ENCODE results near the gene C16orf89. TPM values are rescaled to one million over a fixed set of nuclear protein-coding genes. Genes with fewer than 3 reads are reported as not detected.
"Not testable (repeated sequence)": the region's sequence is repeated elsewhere in the genome, so short reads cannot be mapped to it uniquely, and the experiment has no call there.

C16orf89 gene
- total and polyA plus RNA-seq, 2 donors (not counting 1 experiment from before 2014, with no cell fraction given): not detected

- H3K9me3 ChIP-seq (ENCODE audit: control extremely low read depth in 1 of 3, control insufficient read depth in 2 of 3, insufficient read depth in 1 of 3, low read length in 2 of 3); H4K20me1 ChIP-seq (ENCODE audit: control insufficient read depth, insufficient read depth, low read length, poor library complexity, severe bottlenecking); DNase-seq; H3K36me3 ChIP-seq (replicated peaks in 1 of 2; ENCODE audit: control extremely low read depth in 1 of 2, control insufficient read depth in 1 of 2, extremely low read depth in 1 of 2, insufficient read depth in 2 of 2, low read length in 1 of 2); H3K4me3 ChIP-seq (ENCODE audit: control extremely low read depth in 1 of 5, extremely low read depth in 1 of 5, insufficient read depth in 1 of 5, low read depth in 2 of 5, low read length in 4 of 5); H3K27ac ChIP-seq (ENCODE audit: low read length in 2 of 2); H3K27me3 ChIP-seq (replicated peaks in 1 of 4; ENCODE audit: control extremely low read depth in 1 of 4, control insufficient read depth in 3 of 4, insufficient read depth in 4 of 4, low read length in 3 of 4); H3K9ac ChIP-seq (ENCODE audit: low read length); H3K4me1 ChIP-seq (ENCODE audit: control insufficient read depth in 2 of 2, insufficient read depth in 2 of 2, low read length in 2 of 2); H2AFZ ChIP-seq (ENCODE audit: insufficient read depth, low read depth, low read length, poor library complexity, severe bottlenecking); POLR2A ChIA-PET; H3K27me3 Mint-ChIP-seq; H3K9me3 Mint-ChIP-seq (ENCODE audit: insufficient read depth); H3K79me2 ChIP-seq (ENCODE audit: control insufficient read depth, insufficient read depth, low read length); H3K4me2 ChIP-seq (replicated peaks; ENCODE audit: low read depth, low read length, poor library complexity, severe bottlenecking); ATAC-seq (ENCODE audit: low read depth): not testable (repeated sequence)
- Mint-ChIP-seq H3K4me3 (peak overlapping the region; percentile 91), H3K27ac (peak overlapping the region; percentile 95), H3K4me1 (peaks cover 13% of the 10 kb centered on the region)
- CTCF ChIA-PET: interaction anchor here (1.1 kb wide), 1 partner anchor 26 kb away, joined by 3 read pairs; no protein-coding TSS in a partner anchor
- intact Hi-C loops (cut with micrococcal nuclease): loop anchor here (5.0 kb wide), 3 partner anchors 142 to 847 kb away; partner anchors contain the start of gene SEC14L5
- no CpG with 5 or more reads among the region's 4 CpGs for WGBS (ENCODE audit: insufficient coverage)
Measured at GRCh38 chr16:5099174-5099573, 33.4 kb upstream of the C16orf89 start.

- peak overlapping the region in 4 of 5 experiments; percentile 61 to 68 (median 64) for H3K4me3 ChIP-seq (ENCODE audit: control extremely low read depth in 1 of 5, extremely low read depth in 1 of 5, insufficient read depth in 1 of 5, low read depth in 2 of 5, low read length in 4 of 5)
Measured at GRCh38 chr16:5098221-5099159, 32.7 kb upstream of the C16orf89 start.

GRCh38 chr16:5097470-5098220 lies 31.9 kb upstream of the C16orf89 start, which contains the start of gene EEF2KMT:
TSS of gene EEF2KMT (minus strand) at chr16:5097795. CDS start at chr16:5097739, 56 bp downstream.
- peak; percentile 98 for DNase-seq
- H3K4me1 ChIP-seq (ENCODE audit: control insufficient read depth in 2 of 2, insufficient read depth in 2 of 2, low read length in 2 of 2); H3K27me3 Mint-ChIP-seq; H3K9me3 Mint-ChIP-seq (ENCODE audit: insufficient read depth); H3K27me3 ChIP-seq (replicated peaks in 1 of 4; ENCODE audit: control extremely low read depth in 1 of 4, control insufficient read depth in 3 of 4, insufficient read depth in 4 of 4, low read length in 3 of 4); H3K79me2 ChIP-seq (ENCODE audit: control insufficient read depth, insufficient read depth, low read length); H3K36me3 ChIP-seq (replicated peaks in 1 of 2; ENCODE audit: control extremely low read depth in 1 of 2, control insufficient read depth in 1 of 2, extremely low read depth in 1 of 2, insufficient read depth in 2 of 2, low read length in 1 of 2); H3K9me3 ChIP-seq (ENCODE audit: control extremely low read depth in 1 of 3, control insufficient read depth in 2 of 3, insufficient read depth in 1 of 3, low read length in 2 of 3); H4K20me1 ChIP-seq (ENCODE audit: control insufficient read depth, insufficient read depth, low read length, poor library complexity, severe bottlenecking): not testable (repeated sequence)
- Mint-ChIP-seq H3K4me3 (peak within 1 kb of the TSS; percentile 91), H3K27ac (peak within 1 kb of the TSS; percentile 95), H3K4me1 (peaks cover 13% of the 10 kb centered on the region)
- POLR2A ChIA-PET: interaction anchor here (0.6 to 1.3 kb wide), 5 partner anchors 25 to 482 kb away, joined by 3 to 6 read pairs (median 3); partner anchors contain the start of genes ALG1, ANKS3, DNAAF8 and NAGPA
- H2AFZ ChIP-seq (ENCODE audit: insufficient read depth, low read depth, low read length, poor library complexity, severe bottlenecking): peak within 1 kb of the TSS; percentile 89
- H3K9ac ChIP-seq (ENCODE audit: low read length): peak within 1 kb of the TSS; percentile 70
- H3K4me3 ChIP-seq (ENCODE audit: control extremely low read depth in 1 of 5, extremely low read depth in 1 of 5, insufficient read depth in 1 of 5, low read depth in 2 of 5, low read length in 4 of 5): peak within 1 kb of the TSS in 4 of 5 experiments; percentile 61 to 68 (median 64)
- ATAC-seq (ENCODE audit: low read depth): peak; percentile 99
- H3K27ac ChIP-seq (ENCODE audit: low read length in 2 of 2): peak within 1 kb of the TSS; percentile 83 to 87
- peak within 1 kb of the TSS; percentile 55 for H3K4me2 ChIP-seq (replicated peaks; ENCODE audit: low read depth, low read length, poor library complexity, severe bottlenecking)
- intact Hi-C loops (cut with micrococcal nuclease): loop anchor here (1.0 to 5.0 kb wide), 4 partner anchors 26 to 845 kb away; partner anchors contain the start of genes ALG1 and SEC14L5
- WGBS (ENCODE audit: insufficient coverage): under 1% methylated on average over 66 of the region's 67 CpGs
- CTCF ChIA-PET: interaction anchor here (1.1 to 1.2 kb wide), 2 partner anchors 25 to 363 kb away, joined by 3 read pairs; partner anchors contain the start of genes ANKS3 and DNAAF8

More at GRCh38 chr16:5098221-5099159, 32.7 kb upstream of the C16orf89 start:
- H3K27me3 Mint-ChIP-seq; H3K9me3 Mint-ChIP-seq (ENCODE audit: insufficient read depth); H3K36me3 ChIP-seq (replicated peaks in 1 of 2; ENCODE audit: control extremely low read depth in 1 of 2, control insufficient read depth in 1 of 2, extremely low read depth in 1 of 2, insufficient read depth in 2 of 2, low read length in 1 of 2); H3K79me2 ChIP-seq (ENCODE audit: control insufficient read depth, insufficient read depth, low read length); H3K9me3 ChIP-seq (ENCODE audit: control extremely low read depth in 1 of 3, control insufficient read depth in 2 of 3, insufficient read depth in 1 of 3, low read length in 2 of 3); H3K4me1 ChIP-seq (ENCODE audit: control insufficient read depth in 2 of 2, insufficient read depth in 2 of 2, low read length in 2 of 2); H3K27me3 ChIP-seq (replicated peaks in 1 of 4; ENCODE audit: control extremely low read depth in 1 of 4, control insufficient read depth in 3 of 4, insufficient read depth in 4 of 4, low read length in 3 of 4); H4K20me1 ChIP-seq (ENCODE audit: control insufficient read depth, insufficient read depth, low read length, poor library complexity, severe bottlenecking): not testable (repeated sequence)
- Mint-ChIP-seq H3K4me3 (peak overlapping the region; percentile 91), H3K4me1 (peaks cover 13% of the 10 kb centered on the region), H3K27ac (peak overlapping the region; percentile 95)
- ATAC-seq (ENCODE audit: low read depth) (peak; percentile 59), DNase-seq (peak; percentile 82)
- intact Hi-C loops (cut with micrococcal nuclease): loop anchor here (5.0 kb wide), 3 partner anchors 141 to 846 kb away; partner anchors contain the start of gene SEC14L5
- H3K27ac ChIP-seq (ENCODE audit: low read length in 2 of 2): peak overlapping the region; percentile 83 to 87
- CTCF ChIA-PET: interaction anchor here (1.1 to 1.2 kb wide), 2 partner anchors 26 to 364 kb away, joined by 3 read pairs; partner anchors contain the start of genes ANKS3 and DNAAF8
- POLR2A ChIA-PET: interaction anchor here (0.6 to 1.3 kb wide), 5 partner anchors 26 to 483 kb away, joined by 3 to 6 read pairs (median 3); partner anchors contain the start of genes ALG1, ANKS3, DNAAF8 and NAGPA
- WGBS (ENCODE audit: insufficient coverage): 1% methylated on average over 31 of the region's 67 CpGs
- peak overlapping the region; percentile 55 for H3K4me2 ChIP-seq (replicated peaks; ENCODE audit: low read depth, low read length, poor library complexity, severe bottlenecking)
- peak overlapping the region; percentile 70 for H3K9ac ChIP-seq (ENCODE audit: low read length)
- H2AFZ ChIP-seq (ENCODE audit: insufficient read depth, low read depth, low read length, poor library complexity, severe bottlenecking): peak overlapping the region; percentile 89

Data from B cell (primary cell).